B cell (primary cell): Measurements from ENCODE around the gene LZTS2.

ENCODE experiments used
- EZH2 ChIP-seq: IDR thresholded peaks from 2 replicates; pipeline ENCODE4 v1.6.1; 2012; ENCODE audit warnings: borderline replicate concordance, low read depth, mild to moderate bottlenecking, moderate library complexity, low read length; ENCODE audit not compliant: insufficient read depth, poor library complexity, severe bottlenecking
- TF ChIP-seq, protein P1 (sequence below): fragments of 200-600 bp; IDR thresholded peaks from one replicate; pipeline ENCODE4 v1.8.0; 2022; ENCODE audit warnings: antibody characterized with exemption, mild to moderate bottlenecking

DNA sequence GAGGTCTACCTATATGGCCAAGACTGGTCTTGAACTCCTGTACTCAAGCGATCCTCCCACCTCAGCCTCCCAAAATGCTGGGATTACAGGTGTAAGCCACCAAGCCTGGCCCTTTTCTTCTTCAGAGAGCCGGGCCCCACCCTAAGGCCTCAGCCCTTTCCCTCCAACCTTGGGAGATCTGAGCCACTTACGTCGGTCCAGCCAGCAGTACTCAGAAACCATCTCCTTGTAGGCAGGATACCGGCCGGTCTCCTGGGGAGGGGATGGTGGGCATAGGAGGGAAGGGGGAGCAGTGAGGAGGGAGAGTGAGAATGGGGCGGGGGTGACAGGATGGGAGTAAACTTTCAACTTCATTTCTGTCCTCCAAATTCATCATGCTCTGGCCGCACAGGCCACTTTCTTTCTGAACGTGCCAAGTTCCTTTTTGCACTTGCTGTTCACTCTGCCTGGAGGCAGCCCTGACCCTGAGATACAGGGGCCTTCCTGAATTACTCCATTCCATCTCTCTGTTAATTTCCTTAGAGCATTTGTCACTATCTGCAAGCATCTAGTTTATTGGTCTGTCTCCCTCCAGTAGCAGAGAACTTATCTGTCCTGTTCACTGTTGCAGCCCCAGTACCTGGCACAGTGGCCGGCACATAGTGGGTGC, 20.9 kb downstream of the LZTS2 start:
- TF ChIP-seq, protein P1, sequence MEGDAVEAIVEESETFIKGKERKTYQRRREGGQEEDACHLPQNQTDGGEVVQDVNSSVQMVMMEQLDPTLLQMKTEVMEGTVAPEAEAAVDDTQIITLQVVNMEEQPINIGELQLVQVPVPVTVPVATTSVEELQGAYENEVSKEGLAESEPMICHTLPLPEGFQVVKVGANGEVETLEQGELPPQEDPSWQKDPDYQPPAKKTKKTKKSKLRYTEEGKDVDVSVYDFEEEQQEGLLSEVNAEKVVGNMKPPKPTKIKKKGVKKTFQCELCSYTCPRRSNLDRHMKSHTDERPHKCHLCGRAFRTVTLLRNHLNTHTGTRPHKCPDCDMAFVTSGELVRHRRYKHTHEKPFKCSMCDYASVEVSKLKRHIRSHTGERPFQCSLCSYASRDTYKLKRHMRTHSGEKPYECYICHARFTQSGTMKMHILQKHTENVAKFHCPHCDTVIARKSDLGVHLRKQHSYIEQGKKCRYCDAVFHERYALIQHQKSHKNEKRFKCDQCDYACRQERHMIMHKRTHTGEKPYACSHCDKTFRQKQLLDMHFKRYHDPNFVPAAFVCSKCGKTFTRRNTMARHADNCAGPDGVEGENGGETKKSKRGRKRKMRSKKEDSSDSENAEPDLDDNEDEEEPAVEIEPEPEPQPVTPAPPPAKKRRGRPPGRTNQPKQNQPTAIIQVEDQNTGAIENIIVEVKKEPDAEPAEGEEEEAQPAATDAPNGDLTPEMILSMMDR: no peak
- no peak for TF ChIP-seq EZH2
